Upper lobe of left lung (tissue), 6 donors: Measurements from ENCODE around the gene STK10. TPM values are rescaled to one million over a fixed set of nuclear protein-coding genes. Genes with fewer than 3 reads are reported as not detected.

ENCODE experiments used
- ATAC-seq, 2 donors: fragments of 200-7000 bp; cut with Tn5 transposase; one replicate each; pipeline ENCODE4 v1.9.1; 2022; ENCODE audit warnings: mild to moderate bottlenecking in 2 of 2, moderate library complexity in 2 of 2; ENCODE audit not compliant: low FRiP score in 2 of 2
- DNase-seq, 2 donors: peaks; one replicate each; pipeline ENCODE4 v3.0.0-alpha.2; 2019 to 2020
- H3K27ac ChIP-seq, 4 donors: fragments of 200-600 bp; sonication (generic); one replicate each; pipeline ENCODE4 v1.5.1; 2016 to 2019
- H3K27me3 ChIP-seq, 4 donors: fragments of 200-600 bp; sonication (generic); one replicate each; pipeline ENCODE4 v1.5.1; 2017 to 2019
- H3K36me3 ChIP-seq, 4 donors: fragments of 200-600 bp; sonication (generic); one replicate each; pipeline ENCODE4 v1.5.1; 2016 to 2019
- H3K4me1 ChIP-seq, 4 donors: fragments of 200-600 bp; sonication (generic); one replicate each; pipeline ENCODE4 v1.5.1; 2018 to 2019
- H3K4me3 ChIP-seq, 4 donors: fragments of 200-600 bp; sonication (generic); one replicate each; pipeline ENCODE4 v1.5.1; 2017 to 2019; ENCODE audit warnings: mild to moderate bottlenecking in 2 of 4, moderate library complexity in 1 of 4
- H3K9me3 ChIP-seq, 4 donors: fragments of 200-600 bp; sonication (generic); one replicate each; pipeline ENCODE4 v1.5.1; 2018 to 2019
- EP300 ChIP-seq, 4 donors: sonication (generic); formaldehyde crosslinking; IDR thresholded peaks; one replicate each; pipeline ENCODE4 v1.5.1; 2017; ENCODE audit warnings: antibody characterized with exemption in 4 of 4, control low read depth in 2 of 4
- POLR2A ChIP-seq, 4 donors: fragments of 450-650 bp; IDR thresholded peaks; one replicate each; pipeline ENCODE4 v1.5.1; 2016 to 2017; ENCODE audit warnings: antibody characterized with exemption in 4 of 4, mild to moderate bottlenecking in 2 of 4
- POLR2AphosphoS5 ChIP-seq, 2 donors: sonication (generic); formaldehyde crosslinking; IDR thresholded peaks; one replicate each; pipeline ENCODE4 v1.5.1; 2017; ENCODE audit warnings: antibody characterized with exemption in 2 of 2
- WGBS, 2 donors: methylation state at CpG; one replicate each; pipeline ENCODE4 v1.1.5; 2017 to 2018; 5-methylcytosine and 5-hydroxymethylcytosine counted together
- total RNA-seq, 6 donors: library from RNA; depleted of rRNA in 4 of 6; stranded (reverse); fragments of >200 nt in 4 of 6; gene quantifications; one replicate each; pipeline versions ENCODE4 v1.1.0 to v1.2.1, GENCODE V29; 2016 to 2021
- TF ChIP-seq, protein P1 (sequence below), 6 experiments: fragments of 450-650 bp in 4 of 6; fragments of 200-600 bp in 2 of 6; sonication (generic) in 2 of 6; IDR thresholded peaks; one replicate each; pipeline ENCODE4 v1.5.1; 2016 to 2019; ENCODE audit warnings: antibody characterized with exemption in 6 of 6
- donor health status: DM: no; HTN: no; CAD: no; lungs with moderate emphysema.
- donor health status: DM: no; HTN: yes; CAD: no; lungs with severe emphysema.

Gene STK10
- total RNA-seq, 6 donors from 2014 or later, result 50.6 to 170 (median 60.5) TPM

DNA sequence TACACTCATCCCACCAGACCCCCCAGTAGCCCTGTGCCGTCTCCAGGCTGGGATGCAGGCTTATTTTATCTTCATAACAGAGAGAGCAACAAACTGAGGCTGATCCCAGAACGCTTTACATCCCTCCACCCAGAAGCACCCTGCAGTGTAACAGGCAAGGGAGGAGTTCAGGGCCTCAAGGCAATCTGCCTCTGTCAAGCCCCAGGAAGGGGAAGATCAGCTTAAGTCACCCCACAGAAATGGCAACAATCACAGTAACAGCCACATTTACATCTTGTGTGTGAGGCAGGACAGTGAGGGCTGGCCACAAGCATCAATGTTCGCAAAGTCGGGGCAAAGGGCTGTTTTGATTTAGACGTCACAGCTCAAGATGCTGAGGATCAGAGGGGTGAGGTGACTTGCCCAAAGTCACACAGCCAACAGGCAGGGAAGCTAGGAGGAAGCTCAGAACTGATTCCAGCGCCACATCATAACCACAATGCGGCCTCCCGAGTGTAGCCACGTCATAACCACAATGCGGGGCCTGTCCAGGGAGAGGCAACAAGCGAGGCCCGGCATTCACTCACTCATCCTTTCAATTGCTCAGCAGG is 14.4 kb downstream of the STK10 start:
- peaks cover 0 to 3% (median 0%) of the 10 kb centered on the region in 4 donors for H3K36me3 ChIP-seq
- H3K4me3 ChIP-seq, result peak overlapping the region in 1 of 4 donors; percentile 37
- WGBS, 2 donors, result 68 to 72% methylated on average over 11 to 12 of the region's 12 CpGs
- DNase-seq, result peak in 1 of 2 donors; percentile 82
- no peaks in the 10 kb centered on the region for H3K27me3 ChIP-seq
- no peaks in the 10 kb centered on the region for H3K9me3 ChIP-seq
- H3K4me1 ChIP-seq, result peaks cover 52 to 79% (median 65%) of the 10 kb centered on the region in 4 donors
- peak in 1 of 2 donors; percentile 48 for ATAC-seq
- TF ChIP-seq POLR2A (IDR thresholded peaks at IDR 0.05), result no peak
- peak; percentile 12 to 38 for TF ChIP-seq POLR2AphosphoS5 (IDR thresholded peaks at IDR 0.05)
- no peak for TF ChIP-seq EP300 (IDR thresholded peaks at IDR 0.05)
- TF ChIP-seq, protein P1, sequence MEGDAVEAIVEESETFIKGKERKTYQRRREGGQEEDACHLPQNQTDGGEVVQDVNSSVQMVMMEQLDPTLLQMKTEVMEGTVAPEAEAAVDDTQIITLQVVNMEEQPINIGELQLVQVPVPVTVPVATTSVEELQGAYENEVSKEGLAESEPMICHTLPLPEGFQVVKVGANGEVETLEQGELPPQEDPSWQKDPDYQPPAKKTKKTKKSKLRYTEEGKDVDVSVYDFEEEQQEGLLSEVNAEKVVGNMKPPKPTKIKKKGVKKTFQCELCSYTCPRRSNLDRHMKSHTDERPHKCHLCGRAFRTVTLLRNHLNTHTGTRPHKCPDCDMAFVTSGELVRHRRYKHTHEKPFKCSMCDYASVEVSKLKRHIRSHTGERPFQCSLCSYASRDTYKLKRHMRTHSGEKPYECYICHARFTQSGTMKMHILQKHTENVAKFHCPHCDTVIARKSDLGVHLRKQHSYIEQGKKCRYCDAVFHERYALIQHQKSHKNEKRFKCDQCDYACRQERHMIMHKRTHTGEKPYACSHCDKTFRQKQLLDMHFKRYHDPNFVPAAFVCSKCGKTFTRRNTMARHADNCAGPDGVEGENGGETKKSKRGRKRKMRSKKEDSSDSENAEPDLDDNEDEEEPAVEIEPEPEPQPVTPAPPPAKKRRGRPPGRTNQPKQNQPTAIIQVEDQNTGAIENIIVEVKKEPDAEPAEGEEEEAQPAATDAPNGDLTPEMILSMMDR (IDR thresholded peaks at IDR 0.05), result no peak
- H3K27ac ChIP-seq, result peak overlapping the region; percentile 42 to 90 (median 82)

DNA sequence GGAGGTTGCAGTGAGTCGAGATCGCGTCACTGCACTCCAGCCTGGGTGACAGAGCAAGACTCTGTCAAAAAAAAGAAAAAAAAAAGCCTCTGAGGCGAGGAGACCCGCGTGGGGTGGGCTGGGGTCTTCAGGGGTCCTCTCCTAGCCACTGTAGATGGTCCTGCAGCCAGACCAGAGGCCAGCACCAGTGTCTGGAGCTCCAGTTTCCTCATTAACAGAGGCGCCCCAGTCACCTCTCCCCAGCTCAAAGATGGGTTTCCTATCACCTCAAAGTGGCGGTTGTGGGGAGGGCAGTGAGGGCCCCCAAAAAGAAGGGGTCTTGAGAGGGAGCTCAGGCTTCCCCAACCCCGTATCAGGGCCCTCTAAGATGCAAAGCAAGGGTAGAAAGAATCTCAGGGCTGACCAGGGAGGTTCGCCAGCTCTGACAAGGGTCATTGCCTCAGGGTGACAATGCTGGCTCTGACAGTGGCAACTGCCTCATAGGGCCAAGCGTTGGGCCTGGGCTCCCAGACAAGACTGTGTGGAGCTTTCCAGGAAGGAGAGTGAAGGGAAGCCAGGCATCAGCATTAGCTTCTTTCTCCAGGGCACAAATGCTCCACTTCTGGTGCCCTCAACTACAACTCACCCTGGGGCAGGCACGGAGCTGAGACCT is 15.0 kb downstream of the STK10 start:
- Histone ChIP-seq H3K4me1 (peaks cover 53 to 79% (median 67%) of the 10 kb centered on the region in 4 donors), H3K36me3 (peaks cover 0 to 3% (median 0%) of the 10 kb centered on the region in 4 donors), H3K27me3 (no peaks in the 10 kb centered on the region), H3K27ac (peak overlapping the region; percentile 42 to 90 (median 82)), H3K9me3 (no peaks in the 10 kb centered on the region), H3K4me3 (no peak overlapping the region)
- DNase-seq, result no peak
- no peak for ATAC-seq
- TF ChIP-seq, protein P1 (IDR thresholded peaks at IDR 0.05), result no peak
- TF ChIP-seq POLR2A (IDR thresholded peaks at IDR 0.05) (no peak), EP300 (IDR thresholded peaks at IDR 0.05) (no peak), POLR2AphosphoS5 (IDR thresholded peaks at IDR 0.05) (no peak)
- 79 to 83% methylated on average over 12 of the region's 12 CpGs for WGBS, 2 donors

DNA sequence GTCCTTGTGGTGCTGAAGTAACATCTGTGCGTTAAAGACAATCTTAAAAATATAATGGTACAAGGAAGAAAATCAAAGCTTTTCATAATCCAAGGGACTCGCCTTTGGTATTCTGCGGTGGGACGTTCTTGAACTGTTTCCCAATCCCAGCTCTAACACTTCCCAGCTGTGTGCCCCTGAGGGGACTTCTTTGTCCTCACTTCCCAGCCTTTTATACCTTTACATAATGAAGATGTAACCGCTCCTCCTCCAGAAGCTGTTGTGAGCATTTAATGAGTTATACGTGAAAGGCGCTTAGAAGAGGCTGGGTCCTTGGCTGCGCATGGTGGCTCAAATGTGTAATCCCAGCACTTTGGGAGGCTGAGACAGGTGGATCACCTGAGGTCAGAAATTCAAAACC is 16.9 kb downstream of the STK10 start:
- H3K27ac ChIP-seq, result peak overlapping the region in 1 of 4 donors; percentile 59
- H3K27me3 ChIP-seq, result no peaks in the 10 kb centered on the region
- H3K4me3 ChIP-seq, result no peak overlapping the region
- H3K36me3 ChIP-seq, result peaks cover 0 to 3% (median 0%) of the 10 kb centered on the region in 4 donors
- TF ChIP-seq POLR2AphosphoS5 (IDR thresholded peaks at IDR 0.05) (no peak), POLR2A (IDR thresholded peaks at IDR 0.05) (no peak)
- TF ChIP-seq, protein P1 (IDR thresholded peaks at IDR 0.05), result no peak
- no peaks in the 10 kb centered on the region for H3K9me3 ChIP-seq
- peaks cover 62 to 75% (median 65%) of the 10 kb centered on the region in 4 donors for H3K4me1 ChIP-seq
- DNase-seq (no peak), ATAC-seq (no peak)
- 88 to 91% methylated on average over 8 of the region's 8 CpGs for whole genome bisulfite sequencing, 2 donors

DNA sequence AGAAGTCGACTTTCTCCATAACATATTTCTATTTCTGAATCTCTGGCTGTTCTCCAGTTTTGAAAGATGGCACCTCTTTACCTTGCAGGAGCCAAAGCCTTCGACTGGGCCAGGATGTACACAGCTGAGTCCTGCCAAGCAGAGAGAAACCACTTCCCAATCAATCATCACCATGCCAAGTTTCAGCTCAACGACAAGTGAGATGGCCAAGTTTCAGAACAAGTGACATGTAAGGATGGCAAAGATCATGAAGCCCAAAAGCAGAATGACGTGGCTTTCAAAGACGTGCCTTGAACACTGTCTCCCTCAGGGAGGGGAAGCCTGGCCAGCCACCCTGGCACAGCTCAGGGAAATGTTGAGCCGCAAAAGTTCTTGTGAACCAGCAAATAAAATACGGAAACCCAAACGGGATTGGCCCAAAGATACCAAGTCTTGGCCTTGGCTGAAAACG is 17.7 kb downstream of the STK10 start:
- no peak for DNase-seq
- H3K4me1 ChIP-seq, result peaks cover 54 to 68% (median 59%) of the 10 kb centered on the region in 4 donors
- H3K27me3 ChIP-seq, result no peaks in the 10 kb centered on the region
- H3K9me3 ChIP-seq, result no peaks in the 10 kb centered on the region
- peaks cover 0 to 3% (median 0%) of the 10 kb centered on the region in 4 donors for H3K36me3 ChIP-seq
- 47 to 55% methylated on average over 9 of the region's 9 CpGs for WGBS, 2 donors
- H3K4me3 ChIP-seq, result no peak overlapping the region
- no peak for ATAC-seq
- peak overlapping the region in 2 of 4 donors; percentile 53 to 59 for H3K27ac ChIP-seq
- TF ChIP-seq POLR2A (IDR thresholded peaks at IDR 0.05) (no peak), POLR2AphosphoS5 (IDR thresholded peaks at IDR 0.05) (no peak)

DNA sequence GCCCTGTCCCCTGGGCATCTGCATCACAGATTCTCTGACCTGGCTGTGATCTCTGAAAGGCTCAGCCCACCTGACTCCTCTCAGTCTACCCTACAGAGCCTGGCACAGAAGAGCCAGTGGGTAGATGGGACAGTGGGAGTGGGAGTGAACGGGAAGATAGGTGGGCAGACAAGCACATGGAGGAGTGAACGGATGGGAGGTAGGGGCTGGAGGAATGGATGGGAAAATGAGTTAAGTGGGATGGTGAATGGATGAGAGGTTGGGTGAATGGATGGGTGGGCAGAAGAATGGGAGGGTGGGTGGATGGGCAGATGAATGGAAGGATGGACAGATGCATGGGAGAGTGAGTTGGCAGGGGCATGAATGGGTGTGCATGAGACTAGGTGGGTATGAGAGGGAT is 18.8 kb downstream of the STK10 start:
- WGBS, 2 donors, result 100% methylated on average over 2 of the region's 2 CpGs
- DNase-seq, result no peak
- Histone ChIP-seq H3K4me3 (no peak overlapping the region), H3K4me1 (peaks cover 54 to 67% (median 56%) of the 10 kb centered on the region in 4 donors), H3K27me3 (no peaks in the 10 kb centered on the region), H3K27ac (peak overlapping the region in 3 of 4 donors; percentile 58 to 79 (median 77)), H3K9me3 (no peaks in the 10 kb centered on the region), H3K36me3 (peaks cover 0 to 3% (median 0%) of the 10 kb centered on the region in 4 donors)
- ATAC-seq, result no peak
- no peak for TF ChIP-seq EP300 (IDR thresholded peaks at IDR 0.05)
- TF ChIP-seq, protein P1 (IDR thresholded peaks at IDR 0.05), result no peak
- TF ChIP-seq POLR2A (IDR thresholded peaks at IDR 0.05), result no peak
- no peak for TF ChIP-seq POLR2AphosphoS5 (IDR thresholded peaks at IDR 0.05)
